NT2/D1 (cell line): Measurements from ENCODE around the gene LGALS1.

ENCODE experiments used
- YY1 ChIP-seq: IDR thresholded peaks from 2 replicates; pipeline ENCODE4 v1.6.1; 2011; ENCODE audit not compliant: insufficient read length, insufficient read depth
- ZNF274 ChIP-seq: IDR thresholded peaks from 2 replicates; pipeline ENCODE4 v1.6.1; 2011; ENCODE audit warnings: mild to moderate bottlenecking, low read depth, low read length

GRCh38 chr22:37716708-37717107 is 41.3 kb downstream of the LGALS1 start:
- TF ChIP-seq ZNF274 (no peak), YY1 (no peak)
